Stimulated activated CD8-positive, alpha-beta memory T cell treated with anti-CD3 and anti-CD28 coated beads, Interleukin-15, amount 100 ng/mL, for 24 hours (primary cell): ENCODE data around the gene SCRN2.
A peak's percentile ranks its signal among the peaks of the same experiment; 100 is the strongest.

Source experiments
- DNase-seq: peaks from one replicate; pipeline ENCODE4 v3.0.0-alpha.2; 2020; ENCODE audit warnings: low read depth

Gene SCRN2

DNA sequence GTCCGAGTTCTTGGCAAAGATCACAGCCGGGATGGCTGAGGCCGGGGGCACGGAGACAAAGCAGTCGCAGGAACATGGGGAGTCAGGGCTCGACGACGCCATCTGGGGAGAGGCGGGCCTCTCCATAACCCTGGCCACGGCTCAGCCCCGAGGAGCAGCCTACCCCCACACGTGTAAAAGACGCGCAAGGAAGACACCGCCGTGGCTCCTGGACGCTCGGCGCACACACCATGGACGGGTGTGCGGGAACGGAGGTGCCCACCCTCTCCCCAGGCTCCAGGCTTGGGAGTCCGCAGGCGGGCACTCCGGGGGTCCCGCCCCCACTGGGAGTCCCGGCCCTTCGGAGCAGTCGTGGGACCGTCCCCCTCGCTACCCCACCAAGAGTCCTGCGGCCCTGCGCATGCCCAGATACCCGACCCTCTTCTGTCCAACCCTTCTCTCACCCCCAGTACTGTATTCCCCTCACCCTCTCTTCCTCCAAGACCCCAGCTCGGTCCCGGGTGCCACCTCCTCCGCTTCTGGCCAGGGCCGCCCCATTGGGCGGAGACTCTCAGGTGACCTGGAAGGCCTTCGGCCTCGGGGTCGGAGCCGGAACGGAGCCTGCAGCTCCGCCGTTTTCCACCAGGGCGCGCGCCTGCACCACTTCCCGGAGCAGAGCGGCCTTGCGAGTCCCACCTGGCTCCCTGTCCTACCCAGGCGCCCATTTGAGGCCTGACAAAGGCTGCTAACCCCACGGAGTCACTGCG is at the start of gene SCRN2:
SCRN2 (minus strand) TSS at position 532 of the 746 bp plus-strand sequence; CDS start at position 102, 430 bp downstream.
- peak; percentile 89 for DNase-seq

DNA sequence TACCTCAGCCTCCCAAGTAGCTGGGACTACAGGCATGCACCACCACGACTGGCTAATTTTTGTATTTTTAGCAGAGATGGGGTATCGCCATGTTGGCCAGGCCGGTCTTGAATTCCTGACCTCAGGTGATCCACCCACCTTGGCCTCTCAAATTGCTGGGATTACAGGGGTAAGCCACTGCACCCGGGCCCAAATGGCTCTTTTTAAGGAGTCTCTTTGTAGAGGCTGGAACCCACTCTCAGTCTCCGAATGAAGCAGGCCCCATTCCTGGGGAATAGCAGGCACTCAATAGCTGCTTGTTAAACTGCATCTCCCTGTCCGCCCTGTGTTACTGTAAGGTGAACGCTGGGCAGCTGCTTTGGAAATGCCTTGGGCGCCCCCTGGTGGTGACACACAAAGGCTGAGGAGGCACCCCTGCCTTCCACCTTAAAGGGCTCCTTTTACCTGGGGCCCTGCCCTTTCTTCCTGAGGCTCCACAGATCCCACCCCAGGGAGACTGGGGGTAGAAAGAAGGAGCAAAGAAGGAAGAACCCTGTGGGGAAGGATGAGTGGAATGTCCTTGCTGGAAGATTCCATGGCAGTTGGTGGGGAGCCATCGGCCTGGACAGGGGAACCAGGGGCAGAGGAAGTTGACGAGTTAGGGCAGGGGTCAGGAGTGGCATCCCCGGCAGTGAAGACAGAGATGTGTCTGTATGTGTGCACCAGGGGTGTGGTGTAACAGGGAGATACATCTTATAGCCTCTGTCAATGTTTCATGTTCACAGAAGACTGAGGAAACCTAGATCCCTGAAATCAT is 48.9 kb upstream of the SCRN2 start:
- DNase-seq = peak; percentile 91

DNA sequence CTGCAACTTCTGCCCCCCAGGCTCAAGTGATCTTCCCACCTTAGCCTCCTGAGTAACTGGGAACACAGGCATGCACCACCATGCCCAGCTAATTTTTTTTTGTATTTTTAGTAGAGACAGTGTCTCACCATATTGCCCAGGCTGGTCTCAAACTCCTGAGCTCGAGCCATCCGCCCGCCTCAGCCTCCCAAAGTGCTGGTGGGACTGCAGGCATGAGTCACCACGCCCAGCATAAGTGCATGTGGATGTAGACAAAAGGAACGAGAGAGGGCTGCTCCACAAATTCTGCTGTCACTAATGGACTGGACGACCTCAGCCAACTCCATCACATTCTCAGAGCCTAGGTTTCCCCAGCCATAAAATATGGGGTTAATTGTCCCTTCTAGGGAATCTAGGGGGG is 47.2 kb upstream of the SCRN2 start:
- DNase-seq = no peak

DNA sequence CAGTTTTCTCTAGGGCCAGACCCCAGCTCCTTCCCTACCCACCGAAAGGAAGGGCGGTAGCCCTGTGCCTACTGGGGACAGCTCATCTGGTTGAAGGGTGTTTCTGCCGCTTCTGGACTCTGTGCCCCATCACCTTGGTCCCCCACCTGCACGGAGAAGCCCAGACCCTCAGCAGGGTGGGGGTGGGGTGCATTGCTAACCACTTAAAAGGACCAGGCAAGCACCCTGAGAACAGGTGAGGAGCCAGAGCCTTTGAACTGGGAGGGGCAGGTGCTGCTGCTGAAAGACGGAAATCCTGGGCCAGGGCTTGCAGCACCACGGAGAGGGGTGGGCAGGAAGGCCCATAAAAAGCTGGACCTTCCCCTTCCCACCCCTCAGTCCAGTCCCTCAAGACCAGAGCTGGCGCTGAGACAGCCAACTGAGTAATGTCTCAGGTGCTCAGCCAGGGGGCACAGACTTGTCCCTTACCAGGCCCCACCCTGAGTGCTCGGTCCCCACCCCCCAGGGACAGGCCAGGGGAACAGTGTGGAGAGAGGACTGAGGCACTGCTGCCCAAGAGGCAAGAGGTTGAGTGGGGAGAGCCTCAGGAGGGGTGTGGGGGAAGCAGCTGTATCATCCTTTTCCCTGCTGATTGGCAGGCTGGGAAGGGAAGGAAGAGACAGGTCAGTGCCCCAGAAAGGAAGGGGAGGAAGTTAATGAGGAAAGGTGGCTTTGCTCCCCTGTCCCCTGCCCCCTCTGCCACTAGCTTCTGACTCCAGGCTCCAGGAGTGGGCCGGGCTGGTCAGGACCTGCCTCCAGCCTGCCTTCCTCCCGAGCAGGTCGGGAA is 44.0 kb upstream of the SCRN2 start:
- no peak for DNase-seq

DNA sequence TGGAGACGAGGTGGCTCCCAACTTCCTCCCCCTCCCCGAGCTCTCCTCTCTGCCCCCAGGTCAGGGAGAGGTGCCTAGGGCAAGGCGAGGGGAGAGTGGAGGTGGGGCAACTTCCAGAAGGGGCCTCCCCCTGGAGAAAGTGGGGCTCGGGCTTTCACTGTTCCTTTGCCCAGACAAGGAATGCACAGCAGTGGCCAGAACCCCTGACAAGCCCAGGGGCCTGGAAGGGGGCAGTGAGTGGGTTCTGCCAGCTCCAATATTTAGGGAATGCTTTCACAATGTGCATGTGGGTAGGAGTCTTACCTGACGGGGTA is 43.3 kb upstream of the SCRN2 start:
- no peak for DNase-seq

DNA sequence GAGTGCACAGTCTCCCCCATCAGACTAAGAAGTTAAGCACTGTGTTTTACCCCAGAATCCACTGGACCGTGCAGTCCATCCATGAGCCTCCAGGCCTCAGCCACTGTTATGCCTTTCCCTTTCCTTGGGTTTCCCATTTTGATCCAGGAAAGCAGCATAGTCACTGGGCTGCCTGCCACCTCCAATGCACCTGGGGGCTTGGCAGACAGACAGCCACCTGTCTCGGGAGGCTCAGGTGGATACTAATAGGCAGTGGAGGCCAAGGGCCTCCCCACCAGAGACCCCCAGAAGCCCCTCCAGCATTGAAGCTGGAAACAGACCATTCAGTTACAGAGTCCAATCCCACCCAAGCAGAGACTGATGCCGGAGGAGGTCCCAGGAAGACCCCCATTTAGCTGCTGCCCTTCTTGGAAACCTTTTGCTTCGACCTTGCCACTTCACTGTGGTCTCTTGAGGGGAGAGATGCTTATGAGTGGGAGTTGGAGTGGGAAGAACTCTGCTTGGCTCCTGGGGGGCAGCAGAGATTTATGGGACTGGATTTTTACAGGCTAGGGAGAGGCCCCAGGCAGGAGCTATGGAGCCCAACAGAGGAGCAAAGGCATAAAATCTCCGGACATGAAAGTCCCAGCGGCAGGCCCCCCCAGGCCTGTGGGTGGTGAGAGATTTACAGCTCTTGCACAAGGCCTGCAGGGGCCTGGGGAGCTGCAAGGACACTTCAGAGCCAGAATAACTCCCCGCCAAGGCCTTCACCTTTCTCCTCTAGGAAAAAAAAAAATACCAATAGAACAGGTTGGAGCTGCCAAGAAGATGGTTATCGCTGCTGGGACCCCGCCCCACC is 42.7 kb upstream of the SCRN2 start:
- DNase-seq = no peak

DNA sequence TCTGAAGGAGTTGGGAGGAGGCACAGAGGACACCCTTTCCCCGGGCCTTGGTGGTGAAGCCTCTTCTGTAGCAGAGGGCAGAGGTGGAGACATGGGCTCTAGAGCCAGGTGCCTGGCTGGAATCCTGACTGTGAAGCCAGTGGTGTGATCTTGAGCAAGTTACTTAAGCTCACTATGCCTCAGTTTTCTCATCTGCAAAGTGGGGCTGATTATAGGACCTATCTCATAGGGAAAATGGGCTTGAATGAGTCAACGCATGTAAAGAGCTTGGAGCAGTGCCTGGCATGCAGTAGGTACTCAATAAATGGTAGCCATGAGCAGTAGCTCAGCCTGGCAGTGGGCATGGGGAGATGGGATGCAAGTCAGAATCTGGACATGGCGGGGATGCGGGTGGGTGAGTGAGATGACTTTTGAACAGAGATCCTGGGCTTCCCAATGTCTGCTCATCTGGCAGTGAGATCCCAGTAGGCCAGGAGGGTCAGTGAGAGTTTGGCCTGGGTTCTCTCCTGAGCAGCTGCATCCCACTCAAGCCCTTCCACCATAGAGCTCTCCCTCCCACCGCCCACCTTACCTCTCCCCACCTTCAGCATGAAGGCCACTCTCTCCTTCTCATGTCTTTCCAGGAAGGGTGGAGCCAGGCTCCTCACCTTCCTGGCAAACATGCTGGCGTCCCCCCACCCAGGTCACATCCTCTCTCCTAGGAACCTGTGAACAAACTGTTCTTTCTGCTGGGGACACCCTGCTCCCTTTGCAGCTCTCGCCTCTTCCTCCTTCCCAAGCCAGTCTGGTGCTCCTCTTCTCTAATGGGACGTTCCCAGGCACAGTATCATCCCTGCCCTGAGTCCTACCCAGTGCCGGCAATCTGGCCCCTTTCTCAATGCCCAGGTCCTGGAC is 41.9 kb upstream of the SCRN2 start:
- no peak for DNase-seq

DNA sequence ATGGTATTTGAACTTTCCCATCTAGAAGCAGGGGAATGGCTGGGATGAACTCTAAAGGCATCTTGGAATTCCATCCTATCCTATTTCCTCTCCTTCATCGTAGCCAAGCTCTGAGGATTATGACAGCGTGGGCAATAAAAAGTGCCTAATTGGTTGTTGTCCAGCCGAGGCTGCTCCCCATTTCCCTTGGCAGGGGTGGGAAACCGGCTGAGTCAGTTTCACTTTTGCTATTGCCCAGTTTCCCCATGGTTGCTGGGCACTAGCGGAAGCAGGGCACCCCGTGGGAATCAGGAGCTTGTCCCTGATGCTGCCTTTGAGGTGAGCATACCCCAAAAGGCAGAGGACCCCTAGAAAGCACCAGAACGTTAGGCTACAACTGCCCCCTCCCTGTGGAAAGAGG is 41.2 kb upstream of the SCRN2 start:
- no peak for DNase-seq

DNA sequence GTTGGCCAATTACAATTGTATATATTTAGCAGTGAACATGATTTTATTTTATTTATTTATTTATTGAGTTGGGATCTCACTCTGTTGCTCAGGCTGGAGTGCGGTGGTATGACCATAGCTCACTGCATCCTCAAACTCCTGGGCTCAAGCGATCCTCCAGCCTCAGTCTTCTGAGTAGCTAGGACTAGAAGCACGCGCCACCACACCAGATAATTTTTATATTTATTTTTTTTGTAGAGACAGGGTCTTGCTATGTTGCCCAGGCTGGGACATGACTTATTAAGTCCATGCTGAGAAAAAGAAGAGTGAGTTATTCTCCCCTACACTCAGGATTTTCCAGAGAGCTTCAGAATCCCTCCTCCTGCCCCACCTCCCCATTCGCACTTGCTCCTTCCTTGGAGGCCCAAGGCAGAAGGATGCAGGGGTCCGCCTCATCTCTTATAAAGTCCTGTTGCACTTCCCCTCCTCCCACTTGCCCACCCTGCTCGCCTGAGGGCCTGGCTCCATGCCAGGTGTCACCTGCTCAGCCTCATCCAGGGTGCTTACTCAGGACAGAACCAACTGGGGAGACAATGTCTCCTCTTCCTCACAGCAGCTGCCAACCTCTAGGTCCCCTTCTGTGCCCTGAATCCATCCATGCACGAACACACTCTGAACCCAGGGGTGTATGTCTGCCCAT is 38.8 kb upstream of the SCRN2 start:
- DNase-seq = no peak

DNA sequence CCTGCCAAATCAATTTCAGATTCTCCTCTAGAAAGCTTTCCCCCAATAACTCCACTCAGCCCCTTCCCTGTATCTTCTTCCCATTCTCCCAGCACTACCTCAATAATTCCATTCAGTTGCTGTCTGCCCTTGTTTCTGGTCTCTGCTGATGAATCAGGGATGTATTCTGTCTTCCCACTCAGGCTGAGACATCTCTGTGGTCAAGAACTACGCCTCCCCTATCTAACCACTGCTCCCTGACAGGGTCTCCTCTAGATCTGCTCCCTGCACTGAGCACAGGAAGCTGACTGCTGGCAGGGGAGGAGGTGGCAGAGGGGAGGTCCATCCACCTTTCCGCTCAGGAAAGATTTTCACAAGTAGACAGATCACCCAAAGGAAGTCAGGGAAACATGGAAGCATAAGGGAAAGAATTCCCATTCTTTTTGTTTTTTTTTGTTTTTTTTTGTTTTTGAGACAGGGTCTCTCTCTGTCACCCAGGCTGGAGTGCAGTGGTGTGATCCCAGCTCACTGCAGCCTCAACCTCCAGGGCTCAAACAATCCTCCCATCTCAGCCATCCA is 38.0 kb upstream of the SCRN2 start:
- no peak for DNase-seq

DNA sequence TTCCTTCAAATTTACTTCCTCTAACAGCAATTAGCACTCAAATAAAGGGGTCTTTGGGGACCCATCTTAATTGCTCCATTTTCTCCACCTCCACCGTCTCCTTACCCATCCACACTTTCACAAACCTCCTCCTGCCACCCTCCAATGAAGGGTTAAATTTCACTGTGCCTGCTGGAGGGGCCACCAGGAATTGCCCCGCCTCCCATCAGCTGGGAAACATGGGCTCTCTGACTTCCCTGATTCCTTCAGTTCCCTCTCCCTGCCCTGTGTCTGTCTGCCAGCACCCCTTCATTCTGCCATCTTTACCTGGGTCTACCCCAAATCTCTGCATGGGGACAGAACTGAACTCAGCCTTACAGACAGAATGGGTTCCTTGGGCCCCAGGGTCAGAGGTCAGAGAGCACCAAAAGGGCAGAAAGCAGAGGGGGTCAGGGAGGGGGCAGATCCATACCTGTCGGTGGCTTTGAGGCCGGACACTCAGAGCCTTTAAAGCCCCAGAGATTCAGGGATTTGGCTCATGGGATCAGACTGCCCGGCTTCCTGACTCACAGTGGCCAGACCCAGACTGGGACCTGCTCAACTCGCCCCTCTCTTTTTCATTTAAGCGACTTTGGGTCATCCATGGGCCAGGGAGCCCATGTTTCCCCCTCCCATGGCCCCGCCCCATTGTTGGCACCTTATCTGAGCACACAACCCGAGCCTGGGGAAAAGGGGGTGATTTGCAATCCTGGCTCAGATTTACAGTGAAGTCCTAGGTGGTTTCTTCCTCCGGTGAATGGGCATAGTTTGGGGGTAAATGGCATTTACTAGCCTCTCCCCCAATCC is 37.3 kb upstream of the SCRN2 start:
- no peak for DNase-seq

DNA sequence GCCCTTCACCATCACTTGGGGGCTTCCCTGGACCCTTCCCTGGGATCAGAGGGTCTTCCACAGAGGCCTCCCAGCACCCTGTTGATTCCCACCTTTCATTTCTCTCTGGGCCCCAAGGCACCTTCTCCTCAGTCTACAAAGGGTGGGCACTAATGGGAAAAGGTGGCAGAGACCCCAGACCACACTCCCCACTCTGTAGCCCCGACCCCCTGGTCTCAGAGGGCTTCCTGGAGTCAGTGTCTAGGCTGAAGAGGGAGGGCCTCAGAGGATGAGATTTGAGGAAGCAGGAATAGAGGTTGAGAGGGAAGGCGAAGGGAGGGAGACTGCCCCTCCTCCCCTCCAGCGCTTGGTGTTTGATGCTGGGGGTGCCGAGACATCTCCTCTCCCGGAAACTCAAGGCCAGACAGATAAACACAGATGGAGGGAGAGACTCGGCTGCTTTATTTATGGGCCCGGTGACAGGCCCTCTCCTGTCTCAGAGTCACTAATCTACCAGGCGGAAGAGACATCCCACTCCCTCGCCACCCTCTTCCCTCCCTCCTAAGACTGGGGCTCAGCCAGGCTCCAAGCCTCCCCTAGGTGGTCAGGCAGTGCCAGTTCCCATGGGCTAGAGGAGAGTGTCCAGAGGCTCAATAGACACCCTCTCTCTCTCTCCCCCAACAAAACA is 36.4 kb upstream of the SCRN2 start:
- no peak for DNase-seq

DNA sequence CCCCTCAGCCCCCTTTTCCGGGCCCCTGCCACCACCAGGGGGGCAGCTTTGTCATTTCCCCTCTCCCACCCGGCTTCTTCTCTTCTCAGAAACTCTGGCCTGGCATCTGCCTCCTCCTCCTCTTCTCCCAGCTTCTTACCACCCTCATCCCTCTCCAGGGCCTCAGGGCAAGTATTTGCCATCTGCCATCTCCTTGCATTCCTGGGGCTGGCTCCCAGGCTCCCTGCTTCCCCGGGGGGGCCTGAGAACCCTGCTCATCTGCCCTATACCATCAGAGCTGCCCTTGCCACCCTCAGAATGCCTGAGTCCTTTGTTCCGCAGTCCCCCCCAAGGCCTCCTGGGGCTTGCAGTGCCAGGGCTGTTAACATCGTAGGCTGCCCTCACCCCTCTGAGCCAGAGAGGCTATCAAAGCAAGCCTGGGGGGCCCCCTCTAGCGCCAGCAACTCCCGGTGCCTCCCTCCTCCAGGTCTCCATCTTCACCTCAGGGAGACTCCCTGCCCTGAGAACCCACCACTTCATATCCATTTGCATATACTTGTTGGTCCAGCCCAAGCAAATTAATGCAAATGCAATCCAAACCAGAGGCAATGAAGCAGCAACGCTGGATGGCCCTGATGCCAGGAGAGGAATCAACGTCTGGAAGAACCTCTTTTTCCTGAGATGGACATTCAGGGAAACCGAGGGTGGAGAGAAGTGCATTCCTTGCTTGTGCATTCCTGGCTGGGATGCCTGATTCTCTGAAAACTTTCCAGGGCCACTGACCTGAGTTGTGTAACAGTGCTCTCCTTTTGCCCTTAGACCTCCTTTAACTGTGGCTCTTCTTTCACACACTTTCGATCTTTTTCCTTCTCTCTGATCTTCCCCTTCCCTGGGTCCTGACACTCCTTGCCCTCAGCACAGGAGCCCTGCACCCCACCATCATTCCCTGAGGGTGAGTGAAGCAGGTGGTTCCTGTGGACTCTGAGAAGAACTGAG is 34.2 kb upstream of the SCRN2 start:
- DNase-seq = no peak

DNA sequence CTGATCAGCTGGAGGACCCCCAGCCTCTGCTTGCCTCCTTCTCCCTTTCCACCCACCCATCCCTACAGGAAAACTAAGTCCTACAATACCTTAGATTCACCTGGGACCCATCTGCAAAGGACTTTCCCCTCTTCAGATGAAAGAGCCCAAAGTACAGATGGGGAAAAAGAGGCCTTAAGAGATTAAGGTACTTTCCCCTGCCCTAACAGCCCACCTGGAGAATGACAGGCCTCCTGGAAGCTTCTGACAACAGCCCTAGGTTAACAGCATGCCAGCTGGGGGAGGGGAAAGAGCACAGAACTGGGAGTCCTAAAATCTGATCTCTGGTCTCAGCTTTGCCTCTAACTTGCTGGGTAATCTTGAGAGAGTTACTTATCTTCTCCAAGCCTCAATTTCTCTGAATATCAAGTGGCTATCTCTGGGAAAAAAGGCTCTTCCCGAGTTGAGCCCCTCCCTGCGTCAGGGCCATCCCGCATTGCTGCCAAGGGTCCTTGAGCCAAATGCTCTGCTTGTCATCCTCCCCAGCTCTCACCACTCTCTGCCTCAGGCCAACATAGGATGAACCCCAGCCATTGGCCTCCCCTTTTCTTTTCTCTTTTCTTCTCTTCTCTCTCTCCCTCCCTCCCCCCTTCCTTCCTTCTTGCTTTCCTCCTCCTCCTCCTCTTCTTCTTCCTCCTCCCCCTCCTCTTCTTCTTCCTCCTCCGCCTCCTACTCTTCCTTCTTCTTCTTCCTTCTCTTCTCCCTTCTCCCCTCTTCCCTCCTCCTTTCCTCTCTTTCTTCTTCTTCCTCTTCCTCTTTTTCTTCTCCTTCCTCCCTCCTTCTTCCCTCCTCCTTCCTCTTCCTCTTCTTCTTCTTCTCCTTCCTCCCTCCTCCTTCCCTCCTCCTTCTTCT is 32.4 kb upstream of the SCRN2 start:
- no peak for DNase-seq

DNA sequence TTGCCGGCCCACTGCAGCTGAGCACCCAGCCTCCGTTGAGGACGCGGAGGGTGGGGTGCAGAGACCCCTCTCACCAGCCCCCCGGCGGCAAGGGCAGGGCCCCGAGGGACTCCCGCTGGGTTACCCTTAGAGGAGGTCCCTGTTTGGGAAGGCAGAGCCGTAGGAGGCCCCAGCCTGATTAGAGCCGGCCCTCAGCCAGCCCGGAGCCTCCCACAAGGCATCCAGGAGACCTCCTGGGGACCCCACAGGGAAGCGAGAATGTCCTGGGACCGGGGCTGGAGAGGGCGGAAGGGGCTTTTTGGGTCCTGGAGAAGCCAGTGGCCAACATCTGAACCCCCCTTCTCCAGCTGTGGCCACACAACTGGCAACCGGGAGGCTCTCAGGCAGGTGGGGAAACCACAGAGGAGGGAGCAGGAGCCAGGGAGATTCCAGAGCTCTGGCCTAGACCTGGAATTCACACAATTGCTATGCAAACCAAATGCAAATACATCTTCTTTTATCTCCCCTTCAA is 31.6 kb upstream of the SCRN2 start:
- DNase-seq = no peak
